GM19328 (cell line): Measurements from ENCODE around the gene CCDC18.

ENCODE experiments used
- ATAC-seq: cut with Tn5 transposase; IDR thresholded peaks from one replicate; pipeline ENCODE4 v1.9.1; 2021; ENCODE audit warnings: mild to moderate bottlenecking, moderate library complexity; ENCODE audit not compliant: unreplicated experiment

The CCDC18 gene

DNA sequence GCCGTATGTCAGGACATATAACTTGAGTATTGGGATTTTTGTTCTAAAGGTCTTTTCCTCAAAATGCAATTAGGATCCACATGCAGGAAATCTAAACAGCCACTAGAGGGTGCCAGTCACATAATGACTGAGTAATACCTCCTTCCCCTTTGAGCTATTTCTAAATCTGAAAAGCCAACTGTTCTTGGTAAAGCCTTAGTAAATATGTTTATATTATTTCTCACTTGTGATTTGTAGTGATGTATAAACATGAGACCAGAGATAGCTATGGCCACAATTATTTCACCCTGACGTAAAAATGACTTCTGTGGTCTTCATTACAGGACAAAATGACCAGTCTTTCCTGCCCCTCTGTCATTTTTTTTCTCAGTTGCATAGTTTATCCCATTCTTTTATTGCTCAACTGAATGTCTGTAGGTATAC, 124.2 kb downstream of the CCDC18 start:
- no peak for ATAC-seq

GRCh38 chr1:93306920-93307319, 126.4 kb downstream of the CCDC18 start:
- no peak for ATAC-seq

- ATAC-seq: no peak
These were observed 132.5 kb downstream of the CCDC18 start for GRCh38 chr1:93313026-93313425.

DNA sequence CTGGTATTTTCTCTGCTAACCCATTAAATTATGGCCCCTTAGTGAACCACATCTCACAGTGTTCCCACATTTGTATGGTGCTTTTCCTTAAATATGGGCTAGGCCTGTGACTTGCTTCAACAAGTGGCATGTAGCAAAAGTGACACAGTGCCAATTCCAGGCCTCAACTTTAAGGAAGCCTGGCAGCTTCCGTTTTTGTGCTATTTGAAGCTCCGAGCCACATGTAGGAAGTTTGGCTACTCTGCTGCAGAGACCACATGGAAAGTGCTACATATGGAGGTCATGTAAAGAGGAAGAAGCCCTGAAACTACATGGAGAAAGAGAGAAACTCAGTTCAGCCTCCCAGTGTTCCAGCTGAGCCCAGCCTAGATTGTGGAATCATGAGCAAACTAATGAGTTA, 136.7 kb downstream of the CCDC18 start:
- no peak for ATAC-seq

DNA sequence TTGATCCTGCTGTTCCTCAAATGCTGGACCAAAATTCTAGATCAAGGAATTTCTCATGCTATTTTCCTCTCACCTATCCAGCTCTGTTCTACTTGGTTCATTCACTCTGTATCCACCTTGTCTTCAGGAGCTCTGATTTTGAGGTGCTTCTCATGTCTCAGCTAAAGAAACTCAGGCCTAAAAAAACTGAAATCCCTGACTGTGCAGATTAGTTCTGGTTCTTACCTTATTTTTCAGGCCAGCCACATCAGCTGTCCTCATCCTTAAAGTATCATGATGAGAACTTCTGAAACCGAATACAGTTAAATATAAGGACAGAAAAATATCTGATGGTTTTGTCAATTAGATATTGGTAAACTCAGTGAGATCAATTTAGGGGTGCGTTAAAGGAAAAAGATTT, 137.4 kb downstream of the CCDC18 start:
- no peak for ATAC-seq

DNA sequence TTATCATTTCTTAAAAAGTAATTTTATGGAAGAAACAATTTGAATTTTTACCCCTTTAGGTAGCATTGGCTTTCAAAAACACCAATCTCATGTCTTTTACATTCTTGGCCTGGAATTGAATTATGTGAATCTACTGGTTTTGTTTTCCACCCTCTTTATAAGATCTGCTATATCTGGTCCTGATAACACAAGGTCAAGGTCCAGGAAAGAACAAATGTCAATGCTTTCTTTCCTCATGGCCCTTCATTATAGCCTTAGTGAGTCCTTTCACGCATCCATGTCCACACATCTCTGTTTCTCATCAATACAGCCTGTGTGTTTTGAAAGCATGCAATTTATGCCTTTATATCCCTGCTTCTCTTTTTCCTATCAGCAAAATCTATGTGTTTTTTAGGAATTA, 141.2 kb downstream of the CCDC18 start:
- ATAC-seq: no peak

DNA sequence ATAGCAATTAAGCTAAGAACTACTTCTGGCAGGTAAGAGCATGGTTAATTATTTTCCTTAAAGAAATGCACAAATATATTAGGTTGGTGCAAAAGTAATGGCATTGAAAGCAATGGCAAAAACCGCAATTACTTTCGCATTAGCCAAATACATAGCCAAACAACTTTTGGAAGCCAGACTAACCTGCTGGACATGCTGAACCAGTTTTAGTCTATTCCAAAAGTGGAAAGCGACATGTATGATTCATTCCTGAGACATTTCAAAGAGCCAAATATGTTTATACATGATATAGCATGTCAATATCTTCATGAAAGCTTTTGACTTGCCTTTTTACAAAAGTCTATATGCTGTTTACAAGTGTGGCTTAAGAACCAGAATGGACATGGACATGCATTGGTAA, 141.8 kb downstream of the CCDC18 start:
- no peak for ATAC-seq

GRCh38 chr1:93323185-93323820, 142.8 kb downstream of the CCDC18 start:
- no peak for ATAC-seq

DNA sequence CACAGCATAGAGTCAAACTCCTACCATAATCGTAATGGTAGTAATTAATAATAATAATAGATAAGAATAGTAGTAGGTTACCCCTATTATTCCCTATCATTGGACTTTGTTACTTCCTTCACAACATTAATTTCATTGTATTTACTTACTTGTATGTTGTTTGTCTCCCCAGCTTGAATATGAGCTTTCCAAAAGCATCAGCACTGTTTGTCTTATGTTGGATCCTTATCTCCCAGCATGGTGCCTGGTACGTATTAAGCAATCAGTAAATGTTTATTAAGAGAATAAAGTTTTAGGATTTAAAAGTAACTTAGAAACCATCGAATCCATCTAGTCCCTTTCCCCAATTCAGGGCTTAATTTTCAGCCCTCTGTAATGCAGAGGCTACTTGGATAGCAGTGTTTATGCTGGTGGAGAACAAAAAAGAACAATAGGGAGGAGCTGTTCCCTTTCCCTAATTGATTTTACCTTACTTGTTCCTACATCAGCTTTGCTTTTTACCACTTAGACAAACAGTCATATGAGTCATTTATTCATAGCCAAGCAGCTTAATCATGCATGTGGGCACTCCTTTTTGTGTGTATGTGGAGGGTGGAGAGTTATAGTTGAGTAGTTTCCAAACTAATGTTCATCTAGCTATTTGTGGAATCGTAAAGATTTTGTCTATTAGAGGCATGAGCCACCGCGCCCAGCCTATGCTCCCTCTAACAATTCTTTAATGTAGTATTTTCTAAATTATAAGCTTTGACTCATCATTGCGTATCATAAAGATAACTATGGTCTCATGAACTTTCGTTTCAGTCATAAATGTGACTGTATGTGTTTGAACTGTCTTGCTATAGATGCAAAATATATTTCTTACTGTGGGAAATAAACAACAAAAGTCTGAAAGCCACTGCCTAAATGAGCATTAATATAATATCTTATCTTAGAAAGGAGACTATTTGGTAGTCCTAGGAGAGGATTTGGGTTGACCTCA, 144.3 kb downstream of the CCDC18 start:
- no peak for ATAC-seq
